Neural cell (in vitro differentiated cells): Measurements from ENCODE around the gene SPATA46. TPM values are rescaled to one million over a fixed set of nuclear protein-coding genes. Genes with fewer than 3 reads are reported as not detected.

Experiments used
- H2AFZ ChIP-seq: fragments of 200-600, 300-800 bp; sonication (generic), shearing (Covaris generic); 2 replicates; pipeline ENCODE4 v1.6.0; 2014; ENCODE audit warnings: low read depth, mild to moderate bottlenecking, antibody characterized with exemption, low read length, moderate library complexity
- H3F3A ChIP-seq: fragments of 200-600 bp; shearing (Covaris generic); 2 replicates; pipeline ENCODE4 v1.6.1; 2016; ENCODE audit warnings: mild to moderate bottlenecking, moderate library complexity, mixed read lengths, antibody characterized with exemption, low read length; ENCODE audit not compliant: insufficient read depth, poor library complexity, severe bottlenecking
- H3K27ac ChIP-seq: fragments of 200-600, 300-800 bp; sonication (generic), shearing (Covaris generic); 2 replicates; pipeline ENCODE4 v1.5.1; 2014; ENCODE audit warnings: mild to moderate bottlenecking, low read length, moderate library complexity
- H3K27me3 ChIP-seq: fragments of 300-800, 200-600 bp; sonication (generic), shearing (Covaris generic); 2 replicates; pipeline ENCODE4 v1.6.0; 2014; ENCODE audit warnings: mild to moderate bottlenecking, low read depth, low read length, moderate library complexity; ENCODE audit not compliant: insufficient read depth
- H3K36me3 ChIP-seq: fragments of 300-800, 200-600 bp; sonication (generic), shearing (Covaris generic); 2 replicates; pipeline ENCODE4 v1.5.1; 2014; ENCODE audit warnings: mild to moderate bottlenecking, antibody characterized with exemption, low read length, moderate library complexity; ENCODE audit not compliant: insufficient read depth
- H3K4me2 ChIP-seq: fragments of 300-800, 200-600 bp; sonication (generic), shearing (Covaris generic); 2 replicates; pipeline ENCODE4 v1.6.0; 2014; ENCODE audit warnings: mild to moderate bottlenecking, low read length
- H3K4me3 ChIP-seq: fragments of 300-800, 200-600 bp; sonication (generic), shearing (Covaris generic); 2 replicates; pipeline ENCODE4 v1.5.1; 2014; ENCODE audit warnings: mild to moderate bottlenecking, low read length, moderate library complexity
- H3K79me2 ChIP-seq: fragments of 200-600 bp; shearing (Covaris generic); replicated peaks from 2 replicates; pipeline ENCODE4 v1.6.0; 2014; ENCODE audit warnings: mild to moderate bottlenecking, low read length, moderate library complexity; ENCODE audit not compliant: insufficient read depth
- H3K9ac ChIP-seq: fragments of 300-800, 200-600 bp; sonication (generic), shearing (Covaris generic); 2 replicates; pipeline ENCODE4 v1.6.1; 2016; ENCODE audit warnings: mild to moderate bottlenecking, low read length, mixed read lengths
- H3K9me2 ChIP-seq: fragments of 200-600 bp; shearing (Covaris generic); 2 replicates; pipeline ENCODE4 v1.6.1; 2016; ENCODE audit warnings: mild to moderate bottlenecking, low read length, mixed read lengths; ENCODE audit not compliant: insufficient read depth
- H3K9me3 ChIP-seq: fragments of 200-600, 300-800 bp; sonication (generic), shearing (Covaris generic); 2 replicates; pipeline ENCODE4 v1.6.1; 2016; ENCODE audit warnings: mild to moderate bottlenecking, mixed run types, low read length, moderate library complexity, mixed read lengths
- H4K20me1 ChIP-seq: fragments of 200-600 bp; shearing (Covaris generic); 2 replicates; pipeline ENCODE4 v1.6.1; 2016; ENCODE audit warnings: mild to moderate bottlenecking, mixed run types; ENCODE audit not compliant: insufficient read depth
- CTCF ChIP-seq: fragments of 450-650 bp; IDR thresholded peaks from 2 replicates; pipeline ENCODE4 v1.5.1; 2014; ENCODE audit warnings: antibody characterized with exemption, mild to moderate bottlenecking, moderate library complexity; ENCODE audit not compliant: poor library complexity, severe bottlenecking
- EP300 ChIP-seq: fragments of 450-650 bp; conservative IDR thresholded peaks from 2 replicates; pipeline ENCODE4 v1.6.1; 2014; ENCODE audit warnings: antibody characterized with exemption, mild to moderate bottlenecking, moderate library complexity; ENCODE audit not compliant: poor library complexity, severe bottlenecking
- EZH2 ChIP-seq: fragments of 200-600, 300-800 bp; shearing (Covaris generic), sonication (generic); IDR thresholded peaks from 2 replicates; pipeline ENCODE4 v1.6.1; 2014; ENCODE audit warnings: antibody characterized with exemption, low read length, borderline replicate concordance, mild to moderate bottlenecking; ENCODE audit not compliant: insufficient read depth, poor library complexity, severe bottlenecking
- MXI1 ChIP-seq: fragments of 450-650 bp; conservative IDR thresholded peaks from 2 replicates; pipeline ENCODE4 v1.6.1; 2014; ENCODE audit warnings: antibody characterized with exemption, mild to moderate bottlenecking; ENCODE audit not compliant: poor library complexity, severe bottlenecking
- POLR2AphosphoS5 ChIP-seq: IDR thresholded peaks from 2 replicates; pipeline ENCODE4 v1.6.1; 2012
- RAD21 ChIP-seq: fragments of 450-650 bp; conservative IDR thresholded peaks from 2 replicates; pipeline ENCODE4 v1.6.1; 2014; ENCODE audit warnings: antibody characterized with exemption, mild to moderate bottlenecking, moderate library complexity
- SMC3 ChIP-seq: fragments of 450-650 bp; conservative IDR thresholded peaks from 2 replicates; pipeline ENCODE4 v1.6.1; 2014; ENCODE audit warnings: antibody characterized with exemption, mild to moderate bottlenecking, moderate library complexity; ENCODE audit not compliant: poor library complexity
- TAF1 ChIP-seq: IDR thresholded peaks from 2 replicates; pipeline ENCODE4 v1.6.1; 2012; ENCODE audit warnings: low read depth
- polyA plus RNA-seq: library from polyadenylated mRNA; depleted of rRNA; stranded (reverse); fragments of >200 nt; gene quantifications from 2 replicates; pipeline ENCODE4 v1.2.3, GENCODE V29; 2014
- TF ChIP-seq, protein P1 (sequence below): IDR thresholded peaks from 2 replicates; pipeline ENCODE4 v1.6.1; 2012; ENCODE audit warnings: borderline replicate concordance

SPATA46 gene
- polyA plus RNA-seq, 1 donor from 2014 or later, result not detected

- TF ChIP-seq POLR2AphosphoS5 (no peak), EZH2 (no peak), MXI1 (no peak), EP300 (no peak), TAF1 (no peak), SMC3 (no peak)
- TF ChIP-seq, protein P1, sequence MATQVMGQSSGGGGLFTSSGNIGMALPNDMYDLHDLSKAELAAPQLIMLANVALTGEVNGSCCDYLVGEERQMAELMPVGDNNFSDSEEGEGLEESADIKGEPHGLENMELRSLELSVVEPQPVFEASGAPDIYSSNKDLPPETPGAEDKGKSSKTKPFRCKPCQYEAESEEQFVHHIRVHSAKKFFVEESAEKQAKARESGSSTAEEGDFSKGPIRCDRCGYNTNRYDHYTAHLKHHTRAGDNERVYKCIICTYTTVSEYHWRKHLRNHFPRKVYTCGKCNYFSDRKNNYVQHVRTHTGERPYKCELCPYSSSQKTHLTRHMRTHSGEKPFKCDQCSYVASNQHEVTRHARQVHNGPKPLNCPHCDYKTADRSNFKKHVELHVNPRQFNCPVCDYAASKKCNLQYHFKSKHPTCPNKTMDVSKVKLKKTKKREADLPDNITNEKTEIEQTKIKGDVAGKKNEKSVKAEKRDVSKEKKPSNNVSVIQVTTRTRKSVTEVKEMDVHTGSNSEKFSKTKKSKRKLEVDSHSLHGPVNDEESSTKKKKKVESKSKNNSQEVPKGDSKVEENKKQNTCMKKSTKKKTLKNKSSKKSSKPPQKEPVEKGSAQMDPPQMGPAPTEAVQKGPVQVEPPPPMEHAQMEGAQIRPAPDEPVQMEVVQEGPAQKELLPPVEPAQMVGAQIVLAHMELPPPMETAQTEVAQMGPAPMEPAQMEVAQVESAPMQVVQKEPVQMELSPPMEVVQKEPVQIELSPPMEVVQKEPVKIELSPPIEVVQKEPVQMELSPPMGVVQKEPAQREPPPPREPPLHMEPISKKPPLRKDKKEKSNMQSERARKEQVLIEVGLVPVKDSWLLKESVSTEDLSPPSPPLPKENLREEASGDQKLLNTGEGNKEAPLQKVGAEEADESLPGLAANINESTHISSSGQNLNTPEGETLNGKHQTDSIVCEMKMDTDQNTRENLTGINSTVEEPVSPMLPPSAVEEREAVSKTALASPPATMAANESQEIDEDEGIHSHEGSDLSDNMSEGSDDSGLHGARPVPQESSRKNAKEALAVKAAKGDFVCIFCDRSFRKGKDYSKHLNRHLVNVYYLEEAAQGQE, result no peak
- Histone ChIP-seq H3K79me2 (no peaks in the 10 kb centered on the region), H3K27me3 (no peaks in the 10 kb centered on the region)
Measured at GRCh38 chr1:162351246-162351842, 25.3 kb downstream of the SPATA46 start.

DNA sequence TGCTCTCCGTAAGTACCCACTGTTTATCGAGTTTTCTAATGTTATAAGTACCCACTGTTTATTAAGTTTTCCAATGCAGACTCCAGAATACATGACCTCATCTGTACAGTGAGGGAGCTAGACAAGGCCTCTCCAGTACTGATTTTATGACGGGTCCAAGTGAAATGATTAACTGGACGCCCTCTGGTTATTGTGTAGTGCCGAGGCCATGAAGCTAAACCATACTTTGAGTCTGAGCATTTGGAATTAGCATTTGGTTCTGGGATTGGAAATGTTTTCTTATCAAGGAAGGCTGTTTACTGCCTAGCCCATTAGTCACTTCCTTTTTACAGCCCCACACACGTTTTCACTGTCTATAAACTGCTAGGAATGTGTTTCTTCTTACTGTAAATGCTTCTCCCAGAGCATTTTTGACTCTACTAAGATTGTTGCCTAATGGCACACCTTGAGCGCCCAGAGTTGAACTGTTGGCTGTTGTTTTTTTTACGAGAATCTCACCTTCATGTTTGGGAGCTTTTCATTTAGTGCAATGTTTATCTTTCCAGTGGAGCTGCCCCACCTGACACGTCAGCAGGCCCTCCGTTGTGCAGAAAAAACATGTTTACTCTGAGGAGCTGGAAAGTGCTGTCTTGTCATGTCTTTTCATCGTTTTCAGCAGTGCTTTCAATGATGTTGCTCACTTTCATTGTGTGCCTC lies 26.9 kb downstream of the SPATA46 start:
- H3K9me3 ChIP-seq, result no peaks in the 10 kb centered on the region
- no peaks in the 10 kb centered on the region for H3K79me2 ChIP-seq
- H3F3A ChIP-seq, result no peaks in the 10 kb centered on the region
- H3K27ac ChIP-seq, result no peak overlapping the region
- no peak overlapping the region for H3K4me2 ChIP-seq
- H3K27me3 ChIP-seq, result no peaks in the 10 kb centered on the region
- no peaks in the 10 kb centered on the region for H4K20me1 ChIP-seq
- H2AFZ ChIP-seq, result no peak overlapping the region
- no peaks in the 10 kb centered on the region for H3K36me3 ChIP-seq
- no peak for TF ChIP-seq RAD21
- TF ChIP-seq SMC3, result no peak
- no peak for TF ChIP-seq EP300
- no peak for TF ChIP-seq EZH2
- no peak for TF ChIP-seq POLR2AphosphoS5
- no peak for TF ChIP-seq MXI1
- TF ChIP-seq, protein P1, result no peak
- TF ChIP-seq CTCF, result no peak
- no peak for TF ChIP-seq TAF1
- no peak overlapping the region for H3K9ac ChIP-seq
- H3K9me2 ChIP-seq, result no peaks in the 10 kb centered on the region
- no peak overlapping the region for H3K4me3 ChIP-seq

More at GRCh38 chr1:162351246-162351842, 25.3 kb downstream of the SPATA46 start:
- H3K36me3 ChIP-seq, result no peaks in the 10 kb centered on the region
- H3K9me2 ChIP-seq, result no peaks in the 10 kb centered on the region
- no peak overlapping the region for H3K9ac ChIP-seq
- no peaks in the 10 kb centered on the region for H4K20me1 ChIP-seq
- H3K4me3 ChIP-seq, result no peak overlapping the region
- no peak overlapping the region for H3K27ac ChIP-seq
- H3F3A ChIP-seq, result no peaks in the 10 kb centered on the region
- H3K9me3 ChIP-seq, result no peaks in the 10 kb centered on the region
- no peak overlapping the region for H2AFZ ChIP-seq
- H3K4me2 ChIP-seq, result no peak overlapping the region
